ENCODE data around the gene CCT8. TPM values are rescaled to one million over a fixed set of nuclear protein-coding genes. Genes with fewer than 3 reads are reported as not detected.

Gene CCT8
- total and polyA plus RNA-seq, 7 donors = 67.3 to 122 (median 99.1) TPM

DNA sequence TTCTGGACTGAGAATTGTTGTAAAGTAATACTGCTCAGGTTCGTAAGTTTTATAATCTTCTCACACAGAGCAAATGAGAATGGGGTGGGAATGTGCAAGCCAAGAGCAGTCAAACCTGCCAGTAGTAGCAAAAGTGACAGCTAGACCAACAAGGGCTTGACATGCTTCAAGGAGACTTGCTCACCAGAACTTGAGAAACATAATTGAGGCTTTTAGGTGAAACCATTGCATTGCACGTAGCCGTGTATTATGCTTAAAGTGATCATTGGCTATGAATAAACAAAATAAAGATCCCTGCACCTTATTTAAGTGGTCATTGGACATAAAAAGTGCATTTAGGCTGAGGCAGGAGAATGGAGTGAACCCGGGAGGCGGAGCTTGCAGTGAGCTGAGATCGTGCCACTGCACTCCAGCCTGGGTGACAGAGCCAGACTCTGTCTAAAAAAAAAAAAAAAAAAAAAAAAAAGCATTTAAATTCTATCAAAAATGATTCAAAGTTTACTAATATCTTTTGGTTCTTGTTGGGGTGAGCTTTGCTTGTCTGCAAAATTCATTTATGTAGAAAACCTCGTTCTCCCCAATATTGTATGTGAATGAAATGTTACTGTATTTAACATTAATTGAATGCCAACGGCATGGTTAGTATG lies 11.8 kb upstream of the CCT8 start:
- TF ChIP-seq POLR2A (IDR thresholded peaks at IDR 0.05) (no peak), POLR2AphosphoS5 (IDR thresholded peaks at IDR 0.05) (no peak), EP300 (IDR thresholded peaks at IDR 0.05) (no peak)
- TF ChIP-seq, protein P1, sequence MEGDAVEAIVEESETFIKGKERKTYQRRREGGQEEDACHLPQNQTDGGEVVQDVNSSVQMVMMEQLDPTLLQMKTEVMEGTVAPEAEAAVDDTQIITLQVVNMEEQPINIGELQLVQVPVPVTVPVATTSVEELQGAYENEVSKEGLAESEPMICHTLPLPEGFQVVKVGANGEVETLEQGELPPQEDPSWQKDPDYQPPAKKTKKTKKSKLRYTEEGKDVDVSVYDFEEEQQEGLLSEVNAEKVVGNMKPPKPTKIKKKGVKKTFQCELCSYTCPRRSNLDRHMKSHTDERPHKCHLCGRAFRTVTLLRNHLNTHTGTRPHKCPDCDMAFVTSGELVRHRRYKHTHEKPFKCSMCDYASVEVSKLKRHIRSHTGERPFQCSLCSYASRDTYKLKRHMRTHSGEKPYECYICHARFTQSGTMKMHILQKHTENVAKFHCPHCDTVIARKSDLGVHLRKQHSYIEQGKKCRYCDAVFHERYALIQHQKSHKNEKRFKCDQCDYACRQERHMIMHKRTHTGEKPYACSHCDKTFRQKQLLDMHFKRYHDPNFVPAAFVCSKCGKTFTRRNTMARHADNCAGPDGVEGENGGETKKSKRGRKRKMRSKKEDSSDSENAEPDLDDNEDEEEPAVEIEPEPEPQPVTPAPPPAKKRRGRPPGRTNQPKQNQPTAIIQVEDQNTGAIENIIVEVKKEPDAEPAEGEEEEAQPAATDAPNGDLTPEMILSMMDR (IDR thresholded peaks at IDR 0.05) = no peak
- no peaks in the 10 kb centered on the region for H3K9me3 ChIP-seq
- intact Hi-C loops (cut with DNase I) = no loop called here
- peaks cover 0 to 12% (median 10%) of the 10 kb centered on the region in 4 donors for H3K4me1 ChIP-seq
- no peaks in the 10 kb centered on the region for H3K27me3 ChIP-seq
- DNase-seq = no peak
- no peaks in the 10 kb centered on the region for H3K36me3 ChIP-seq
- WGBS, 2 donors = 88 to 89% methylated on average over 8 of the region's 8 CpGs
- H3K4me3 ChIP-seq = no peak overlapping the region
- no peak overlapping the region for H3K27ac ChIP-seq

DNA sequence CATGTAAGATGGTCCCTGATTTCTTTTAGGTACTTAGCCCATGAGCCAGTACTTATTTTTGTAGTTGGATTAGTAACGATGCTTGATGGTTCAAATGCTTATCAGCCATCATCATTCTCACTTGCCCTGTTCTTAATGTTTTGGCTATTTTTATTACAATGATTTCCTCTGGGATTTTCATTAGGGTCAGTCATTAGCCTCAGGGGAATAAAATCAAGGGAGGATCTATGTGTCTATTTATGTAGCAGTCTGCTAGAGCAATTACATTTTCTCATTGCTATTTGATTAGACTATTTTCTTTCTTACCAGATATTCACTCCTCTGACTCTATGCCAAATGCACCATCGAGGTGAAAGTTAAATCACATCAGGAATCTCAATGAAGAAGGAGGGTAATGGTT lies 10.9 kb upstream of the CCT8 start:
- no peaks in the 10 kb centered on the region for H3K27me3 ChIP-seq
- 73 to 78% methylated on average over 2 of the region's 2 CpGs for WGBS, 2 donors
- no peak for DNase-seq
- H3K36me3 ChIP-seq = no peaks in the 10 kb centered on the region
- TF ChIP-seq, protein P1 (IDR thresholded peaks at IDR 0.05) = no peak
- no peak for TF ChIP-seq POLR2AphosphoS5 (IDR thresholded peaks at IDR 0.05)
- TF ChIP-seq EP300 (IDR thresholded peaks at IDR 0.05) = no peak
- no peak for TF ChIP-seq POLR2A (IDR thresholded peaks at IDR 0.05)
- H3K9me3 ChIP-seq = no peaks in the 10 kb centered on the region
- intact Hi-C loops (cut with DNase I) = no loop called here
- H3K4me1 ChIP-seq = peaks cover 0 to 5% (median 2%) of the 10 kb centered on the region in 4 donors
- no peak overlapping the region for H3K27ac ChIP-seq
- no peak overlapping the region for H3K4me3 ChIP-seq

- intact Hi-C loops (cut with DNase I) = no loop called here
- WGBS, 2 donors = 92 to 93% methylated on average over 3 of the region's 3 CpGs
- no peaks in the 10 kb centered on the region for H3K4me1 ChIP-seq
Measured at GRCh38 chr21:29083306-29083705, 9.9 kb upstream of the CCT8 start.

DNA sequence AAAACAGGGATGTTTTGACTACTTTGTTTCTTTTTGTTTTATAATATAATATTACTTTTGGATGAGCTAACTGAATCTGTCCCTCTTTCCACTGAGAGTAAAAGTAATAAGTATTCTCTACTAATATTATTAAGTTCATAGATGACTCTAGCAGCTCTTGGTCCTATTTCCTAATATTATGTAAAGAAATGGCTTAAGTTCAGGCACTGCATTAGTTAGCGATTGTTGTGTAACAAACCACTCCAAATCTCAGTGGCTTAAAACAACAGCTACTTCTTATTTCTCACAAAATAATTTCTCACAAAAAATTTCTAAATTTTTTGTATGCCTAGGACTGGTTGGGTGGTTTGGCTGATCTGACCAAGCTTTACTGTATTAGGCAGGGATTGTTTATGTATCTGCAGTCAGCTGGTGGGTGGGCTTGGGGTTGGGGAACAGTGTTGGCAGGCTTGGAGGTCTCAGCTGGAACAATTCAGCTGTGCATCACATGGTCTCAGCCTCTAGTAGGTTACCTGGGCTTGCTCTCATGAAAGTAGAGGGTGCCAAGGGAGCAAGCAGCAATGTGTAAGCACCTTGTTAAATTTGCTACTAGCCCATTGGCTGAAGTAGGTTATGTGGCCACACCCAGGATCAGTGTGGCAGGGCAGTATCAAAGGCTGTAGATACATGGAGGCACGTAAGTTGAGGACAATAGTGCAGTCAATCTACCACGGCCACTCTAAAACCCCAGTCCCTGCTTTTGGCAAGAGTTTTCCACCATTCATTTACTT lies 8.8 kb upstream of the CCT8 start:
- Histone ChIP-seq H3K9me3 (no peaks in the 10 kb centered on the region), H3K36me3 (no peaks in the 10 kb centered on the region), H3K4me1 (no peaks in the 10 kb centered on the region), H3K27me3 (no peaks in the 10 kb centered on the region), H3K4me3 (no peak overlapping the region), H3K27ac (no peak overlapping the region)
- intact Hi-C loops (cut with DNase I) = no loop called here
- no peak for TF ChIP-seq POLR2A (IDR thresholded peaks at IDR 0.05)
- no peak for TF ChIP-seq POLR2AphosphoS5 (IDR thresholded peaks at IDR 0.05)
- TF ChIP-seq, protein P1 (IDR thresholded peaks at IDR 0.05) = no peak
- no peak for TF ChIP-seq EP300 (IDR thresholded peaks at IDR 0.05)
- WGBS, 2 donors = 59 to 79% methylated on average over 3 of the region's 3 CpGs
- DNase-seq = no peak

More at GRCh38 chr21:29083306-29083705, 9.9 kb upstream of the CCT8 start:
- TF ChIP-seq EP300 (IDR thresholded peaks at IDR 0.05) (no peak), POLR2A (IDR thresholded peaks at IDR 0.05) (no peak), POLR2AphosphoS5 (IDR thresholded peaks at IDR 0.05) (no peak)
- TF ChIP-seq, protein P1 (IDR thresholded peaks at IDR 0.05) = no peak
- no peaks in the 10 kb centered on the region for H3K27me3 ChIP-seq
- no peaks in the 10 kb centered on the region for H3K9me3 ChIP-seq
- no peak for DNase-seq
- H3K36me3 ChIP-seq = no peaks in the 10 kb centered on the region
- no peak overlapping the region for H3K27ac ChIP-seq
- no peak overlapping the region for H3K4me3 ChIP-seq

Data from sigmoid colon (tissue), 7 donors.